CD4-positive, alpha-beta T cell (primary cell): Measurements from ENCODE around the gene BCL2L2. TPM values are rescaled to one million over a fixed set of nuclear protein-coding genes. Genes with fewer than 3 reads are reported as not detected.

Source experiments
- ATAC-seq: fragments of 200-7000 bp; cut with Tn5 transposase; one replicate; pipeline ENCODE4 v1.10.0; 2022; ENCODE audit warnings: mild to moderate bottlenecking; ENCODE audit not compliant: poor library complexity
- CTCF ChIA-PET: fragments of 350-600 bp; sonication (Branson Sonifier 250); formaldehyde crosslinking; loops from one replicate; lab custom pipeline; 2021; ENCODE audit warnings: antibody characterized with exemption, inconsistent platforms; lab: Charles Lee
- POLR2A ChIA-PET: fragments of 350-600 bp; sonication (Branson Sonifier 250); formaldehyde crosslinking; loops from one replicate; lab custom pipeline; 2021; ENCODE audit warnings: antibody characterized with exemption, inconsistent platforms; lab: Charles Lee
- DNase-seq, 14 experiments: peaks; one replicate each; pipeline ENCODE4 v3.0.0-alpha.2; 2013 to 2020; ENCODE audit warnings: mixed read lengths in 2 of 14
- H3K27ac ChIP-seq, 2 donors: one replicate each; pipeline versions ENCODE4 v1.5.1 to v1.7.0; 2013; ENCODE audit warnings: low read length in 2 of 2, low read depth in 1 of 2, mild to moderate bottlenecking in 1 of 2
- H3K27me3 ChIP-seq, 2 experiments: 1 replicate in 1 of 2; 2 replicates in 1 of 2; pipeline versions ENCODE4 v1.6.1 to v1.7.0; 2013; ENCODE audit warnings: low read length in 2 of 2, control low read depth in 1 of 2, mild to moderate bottlenecking in 1 of 2, moderate library complexity in 1 of 2; ENCODE audit not compliant: insufficient read depth in 2 of 2, control insufficient read depth in 1 of 2
- H3K36me3 ChIP-seq: one replicate; pipeline ENCODE4 v1.6.1; 2013; ENCODE audit warnings: low read length, control low read depth; ENCODE audit not compliant: insufficient read depth
- H3K4me1 ChIP-seq: one replicate; pipeline ENCODE4 v1.6.1; 2013; ENCODE audit warnings: low read length, control low read depth; ENCODE audit not compliant: insufficient read depth
- H3K4me3 ChIP-seq: one replicate; pipeline ENCODE4 v1.5.1; 2013; ENCODE audit warnings: mild to moderate bottlenecking, low read length, moderate library complexity
- H3K9me3 ChIP-seq, 2 experiments: 1 replicate in 1 of 2; 2 replicates in 1 of 2; pipeline versions ENCODE4 v1.6.1 to v1.7.0; 2013; ENCODE audit warnings: low read length in 2 of 2, mild to moderate bottlenecking in 2 of 2, control low read depth in 1 of 2, moderate library complexity in 1 of 2; ENCODE audit not compliant: control insufficient read depth in 1 of 2, insufficient read depth in 1 of 2
- H3K27ac Mint-ChIP-seq: one replicate; pipeline ENCODE4 v1.8.0; 2020; ENCODE audit warnings: mixed read lengths
- H3K27me3 Mint-ChIP-seq: one replicate; pipeline ENCODE4 v1.8.0; 2021; ENCODE audit warnings: mixed read lengths
- H3K36me3 Mint-ChIP-seq: one replicate; pipeline ENCODE4 v1.8.0; 2021; ENCODE audit warnings: low read depth, mixed read lengths
- H3K4me1 Mint-ChIP-seq: one replicate; pipeline ENCODE4 v1.8.0; 2021; ENCODE audit warnings: low read depth, mixed read lengths
- H3K4me3 Mint-ChIP-seq: one replicate; pipeline ENCODE4 v1.8.0; 2020; ENCODE audit warnings: mild to moderate bottlenecking, mixed read lengths
- H3K9me3 Mint-ChIP-seq: one replicate; pipeline ENCODE4 v1.8.0; 2020; ENCODE audit warnings: mixed read lengths
- CTCF ChIP-seq: fragments of 200-600 bp; IDR thresholded peaks from one replicate; pipeline ENCODE4 v1.8.0; 2022; ENCODE audit warnings: antibody characterized with exemption, mild to moderate bottlenecking
- intact Hi-C, 2 experiments: fragments of 100-400 bp; cut with DNase I in 1 of 2; cut with micrococcal nuclease in 1 of 2; formaldehyde crosslinking; loops; one replicate each; pipeline versions ENCODE4 v1.15.1 to v1.9.0; 2023 to 2025; cut with DNase I, micrococcal nuclease
- total RNA-seq, 174 experiments: library from RNA in 2 of 174; stranded (reverse) in 2 of 174; gene quantifications; one replicate each; pipeline ENCODE4 v1.2.3 and lab custom pipeline; 2021 to 2026

BCL2L2 gene
- total RNA-seq, 2 experiments from 2014 or later = 2.3 to 3.7 TPM

GRCh38 chr14:23353433-23353780 is 46.8 kb downstream of the BCL2L2 start:
- no peak overlapping the region for H3K4me3 ChIP-seq
- no peaks in the 10 kb centered on the region for H3K9me3 Mint-ChIP-seq
- H3K4me3 Mint-ChIP-seq = peak overlapping the region; percentile 86
- no peak for TF ChIP-seq CTCF
- intact Hi-C loops = no loop called here
- no peak for ATAC-seq
- H3K27me3 Mint-ChIP-seq = peaks cover 48% of the 10 kb centered on the region
- H3K36me3 ChIP-seq = no peaks in the 10 kb centered on the region
- no peak for DNase-seq
- POLR2A ChIA-PET = interaction anchor here (2.8 kb wide), 1 partner anchor 32 kb away, joined by 21 read pairs; the partner anchor contains the start of gene PABPN1
- peaks cover 0 to 3% of the 10 kb centered on the region in 2 experiments for H3K9me3 ChIP-seq
- peaks cover 15% of the 10 kb centered on the region for H3K4me1 ChIP-seq
- H3K27me3 ChIP-seq = peaks cover 4 to 21% of the 10 kb centered on the region in 2 experiments
- H3K36me3 Mint-ChIP-seq = no peaks in the 10 kb centered on the region
- H3K4me1 Mint-ChIP-seq = peaks cover 5% of the 10 kb centered on the region
- CTCF ChIA-PET = interaction anchor here (1.2 kb wide), 1 partner anchor 206 kb away, joined by 3 read pairs; no protein-coding TSS in a partner anchor
- H3K27ac ChIP-seq = no peak overlapping the region
- H3K27ac Mint-ChIP-seq = peak overlapping the region; percentile 26

GRCh38 chr14:23354990-23355389 is 48.4 kb downstream of the BCL2L2 start:
- TF ChIP-seq CTCF = no peak
- ATAC-seq (no peak), DNase-seq (no peak)
- peaks cover 48% of the 10 kb centered on the region for H3K27me3 Mint-ChIP-seq
- peaks cover 0 to 3% of the 10 kb centered on the region in 2 experiments for H3K9me3 ChIP-seq
- H3K4me1 Mint-ChIP-seq = peaks cover 5% of the 10 kb centered on the region
- H3K36me3 Mint-ChIP-seq = no peaks in the 10 kb centered on the region
- H3K4me3 ChIP-seq = no peak overlapping the region
- no peaks in the 10 kb centered on the region for H3K9me3 Mint-ChIP-seq
- no peak overlapping the region for H3K27ac ChIP-seq
- no peak overlapping the region for H3K4me3 Mint-ChIP-seq
- ChIA-PET CTCF (no interaction called here), POLR2A (no interaction called here)
- H3K4me1 ChIP-seq = peaks cover 15% of the 10 kb centered on the region
- H3K36me3 ChIP-seq = no peaks in the 10 kb centered on the region
- H3K27me3 ChIP-seq = peaks cover 4 to 21% of the 10 kb centered on the region in 2 experiments
- intact Hi-C loops = no loop called here
- no peak overlapping the region for H3K27ac Mint-ChIP-seq

- POLR2A ChIA-PET = no interaction called here
Measured at GRCh38 chr14:23355871-23356435, 49.3 kb downstream of the BCL2L2 start.

More at GRCh38 chr14:23355871-23356435, 49.3 kb downstream of the BCL2L2 start:
- CTCF ChIA-PET = no interaction called here
- no peak for TF ChIP-seq CTCF
- Histone ChIP-seq H3K36me3 (no peaks in the 10 kb centered on the region), H3K4me1 (peaks cover 15% of the 10 kb centered on the region), H3K4me3 (no peak overlapping the region), H3K27ac (no peak overlapping the region), H3K27me3 (peaks cover 4 to 16% of the 10 kb centered on the region in 2 experiments), H3K9me3 (peaks cover 0 to 3% of the 10 kb centered on the region in 2 experiments)
- Mint-ChIP-seq H3K27ac (no peak overlapping the region), H3K4me3 (no peak overlapping the region), H3K27me3 (peaks cover 42% of the 10 kb centered on the region), H3K4me1 (peaks cover 5% of the 10 kb centered on the region), H3K36me3 (no peaks in the 10 kb centered on the region), H3K9me3 (no peaks in the 10 kb centered on the region)
- intact Hi-C loops = no loop called here
- ATAC-seq (no peak), DNase-seq (no peak)
